Keratinocyte (primary cell): ENCODE data around the gene CTIF.

ENCODE experiments used
- CTCF ChIP-seq, 3 experiments: IDR thresholded peaks in 1 of 3; conservative IDR thresholded peaks in 1 of 3; optimal IDR thresholded peaks in 1 of 3; 2 replicates in 2 of 3; 3 replicates in 1 of 3; pipeline versions ENCODE3 to v1.5.1; 2011; ENCODE audit warnings: low read length in 3 of 3, mild to moderate bottlenecking in 3 of 3, moderate library complexity in 2 of 3, control low read depth in 1 of 3, inconsistent platforms in 1 of 3; ENCODE audit not compliant: insufficient read depth in 2 of 3; ENCODE audit errors: extremely low read depth in 1 of 3
- EZH2 ChIP-seq: IDR thresholded peaks from one replicate; pipeline ENCODE4 v1.6.1; 2012; ENCODE audit warnings: inconsistent platforms, mild to moderate bottlenecking, low read length, moderate library complexity

GRCh38 chr18:48815179-48815515 lies 276.3 kb downstream of the CTIF start:
- TF ChIP-seq CTCF (optimal IDR thresholded peaks at IDR 0.05 in 1 of 3, IDR thresholded peaks at IDR 0.05 in 1 of 3, conservative IDR thresholded peaks at IDR 0.05 in 1 of 3; ENCODE audit: extremely low read depth in 1 of 3, insufficient read depth in 2 of 3, low read length in 3 of 3) (no peak), EZH2 (no peak)
